Loucy (cell line): ENCODE data around the gene MBD5.

ENCODE experiments used
- H2AFZ ChIP-seq: fragments of 200-600 bp; sonication (generic); 2 replicates; pipeline ENCODE4 v1.6.0; 2016; ENCODE audit warnings: antibody characterized with exemption, mild to moderate bottlenecking, low read length, moderate library complexity
- H3F3A ChIP-seq: fragments of 200-600 bp; 2 replicates; pipeline ENCODE4 v1.6.0; 2016; ENCODE audit warnings: antibody characterized with exemption, low read depth, mild to moderate bottlenecking
- H3K27me3 ChIP-seq: fragments of 200-600 bp; sonication (generic); 2 replicates; pipeline ENCODE4 v1.6.1; 2014; ENCODE audit warnings: low read length, mild to moderate bottlenecking; ENCODE audit not compliant: insufficient read depth, poor library complexity, severe bottlenecking
- H3K36me3 ChIP-seq: fragments of 200-600 bp; sonication (generic); 2 replicates; pipeline ENCODE4 v1.6.1; 2016; ENCODE audit warnings: low read length; ENCODE audit not compliant: insufficient read depth
- H3K4me1 ChIP-seq: fragments of 200-600 bp; sonication (generic); 2 replicates; pipeline ENCODE4 v1.5.1; 2014; ENCODE audit warnings: low read length, mild to moderate bottlenecking; ENCODE audit not compliant: insufficient read depth, poor library complexity, severe bottlenecking
- H3K4me2 ChIP-seq: fragments of 200-600 bp; sonication (generic); 2 replicates; pipeline ENCODE4 v1.6.0; 2014; ENCODE audit warnings: antibody characterized with exemption, low read length, low read depth, mild to moderate bottlenecking; ENCODE audit not compliant: poor library complexity, severe bottlenecking
- H3K4me3 ChIP-seq: fragments of 200-600 bp; sonication (generic); 2 replicates; pipeline ENCODE4 v1.5.1; 2014; ENCODE audit warnings: low read length, mild to moderate bottlenecking, mixed read lengths; ENCODE audit not compliant: poor library complexity, severe bottlenecking
- H3K79me2 ChIP-seq: fragments of 200-600 bp; sonication (generic); 2 replicates; pipeline ENCODE4 v1.6.1; 2014; ENCODE audit warnings: low read length; ENCODE audit not compliant: insufficient read depth
- H3K9ac ChIP-seq: fragments of 200-600 bp; sonication (generic); 2 replicates; pipeline ENCODE4 v1.6.0; 2014; ENCODE audit warnings: mild to moderate bottlenecking, low read depth, low read length, moderate library complexity; ENCODE audit not compliant: poor library complexity, severe bottlenecking
- H3K9me2 ChIP-seq: fragments of 200-600 bp; sonication (generic); replicated peaks from 2 replicates; pipeline ENCODE4 v1.6.1; 2016; ENCODE audit warnings: low read depth, low read length, mixed read lengths
- H3K9me3 ChIP-seq: fragments of 200-600 bp; sonication (generic); 2 replicates; pipeline ENCODE4 v1.6.1; 2014; ENCODE audit warnings: mild to moderate bottlenecking, antibody characterized with exemption, low read length, low read depth; ENCODE audit not compliant: insufficient read depth
- H4K20me1 ChIP-seq: fragments of 200-600 bp; sonication (generic); 2 replicates; pipeline ENCODE4 v1.6.0; 2014; ENCODE audit warnings: antibody characterized with exemption, low read length, mild to moderate bottlenecking; ENCODE audit not compliant: insufficient read depth, poor library complexity, severe bottlenecking
- EZH2phosphoT487 ChIP-seq: fragments of 200-600 bp; IDR thresholded peaks from 2 replicates; pipeline ENCODE4 v1.6.1; 2018; ENCODE audit warnings: antibody characterized with exemption, mild to moderate bottlenecking, moderate library complexity, borderline replicate concordance
- TF ChIP-seq, protein P1 (sequence below): fragments of 200-600 bp; sonication (generic); conservative IDR thresholded peaks from 2 replicates; pipeline ENCODE4 v1.5.1; 2014; ENCODE audit warnings: mild to moderate bottlenecking, antibody characterized with exemption, low read length

Gene MBD5

DNA sequence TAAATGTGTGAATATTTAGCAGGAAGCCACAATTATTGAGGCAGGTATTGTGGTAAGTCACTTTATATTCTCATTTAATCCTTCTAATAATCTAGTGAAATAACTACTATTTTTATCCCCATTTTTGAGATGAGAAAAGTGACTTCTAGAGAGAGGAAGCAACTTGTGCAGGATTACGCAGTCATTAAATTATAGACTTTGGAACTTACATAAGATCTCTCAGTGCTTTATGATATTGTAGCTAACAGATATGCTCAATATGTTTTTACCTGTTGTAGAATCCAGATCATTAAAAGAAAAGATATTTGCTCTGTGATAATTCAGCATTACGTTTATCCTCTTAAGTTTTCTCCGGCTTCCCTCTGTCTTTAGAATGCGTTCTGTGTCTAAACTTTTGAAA, 50.5 kb downstream of the MBD5 start:
- H3K4me3 ChIP-seq, result no peak overlapping the region
- no peak overlapping the region for H2AFZ ChIP-seq
- H4K20me1 ChIP-seq, result no peaks in the 10 kb centered on the region
- H3K9me3 ChIP-seq, result no peaks in the 10 kb centered on the region
- H3F3A ChIP-seq, result no peaks in the 10 kb centered on the region
- no peak for TF ChIP-seq EZH2phosphoT487
- TF ChIP-seq, protein P1, sequence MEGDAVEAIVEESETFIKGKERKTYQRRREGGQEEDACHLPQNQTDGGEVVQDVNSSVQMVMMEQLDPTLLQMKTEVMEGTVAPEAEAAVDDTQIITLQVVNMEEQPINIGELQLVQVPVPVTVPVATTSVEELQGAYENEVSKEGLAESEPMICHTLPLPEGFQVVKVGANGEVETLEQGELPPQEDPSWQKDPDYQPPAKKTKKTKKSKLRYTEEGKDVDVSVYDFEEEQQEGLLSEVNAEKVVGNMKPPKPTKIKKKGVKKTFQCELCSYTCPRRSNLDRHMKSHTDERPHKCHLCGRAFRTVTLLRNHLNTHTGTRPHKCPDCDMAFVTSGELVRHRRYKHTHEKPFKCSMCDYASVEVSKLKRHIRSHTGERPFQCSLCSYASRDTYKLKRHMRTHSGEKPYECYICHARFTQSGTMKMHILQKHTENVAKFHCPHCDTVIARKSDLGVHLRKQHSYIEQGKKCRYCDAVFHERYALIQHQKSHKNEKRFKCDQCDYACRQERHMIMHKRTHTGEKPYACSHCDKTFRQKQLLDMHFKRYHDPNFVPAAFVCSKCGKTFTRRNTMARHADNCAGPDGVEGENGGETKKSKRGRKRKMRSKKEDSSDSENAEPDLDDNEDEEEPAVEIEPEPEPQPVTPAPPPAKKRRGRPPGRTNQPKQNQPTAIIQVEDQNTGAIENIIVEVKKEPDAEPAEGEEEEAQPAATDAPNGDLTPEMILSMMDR, result no peak
- H3K27me3 ChIP-seq, result no peaks in the 10 kb centered on the region
- no peaks in the 10 kb centered on the region for H3K9me2 ChIP-seq
- no peaks in the 10 kb centered on the region for H3K4me1 ChIP-seq
- no peak overlapping the region for H3K9ac ChIP-seq
- H3K79me2 ChIP-seq, result no peaks in the 10 kb centered on the region
- H3K4me2 ChIP-seq, result no peak overlapping the region
- H3K36me3 ChIP-seq, result no peaks in the 10 kb centered on the region

DNA sequence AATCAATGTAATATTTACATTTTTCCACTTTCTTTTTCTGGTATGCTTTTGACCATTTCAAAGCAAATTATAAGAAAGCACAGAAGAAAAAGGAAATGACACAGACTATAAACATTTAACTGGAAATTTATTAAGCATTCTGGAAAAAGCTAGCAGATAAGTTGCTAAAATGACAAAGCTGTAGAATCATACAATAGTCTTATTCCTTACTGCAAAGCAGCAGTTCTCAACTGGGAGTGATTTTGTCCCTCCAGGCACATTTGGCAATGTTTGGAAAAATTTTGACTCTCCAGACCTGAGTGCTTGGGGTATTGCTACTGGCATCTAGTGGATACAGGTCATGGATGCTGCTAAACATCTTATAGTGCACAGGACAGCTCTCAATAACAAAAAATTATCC, 75.1 kb downstream of the MBD5 start:
- TF ChIP-seq, protein P1, result no peak
- no peak for TF ChIP-seq EZH2phosphoT487
- no peaks in the 10 kb centered on the region for H3K36me3 ChIP-seq
- H3F3A ChIP-seq, result no peaks in the 10 kb centered on the region
- no peak overlapping the region for H3K9ac ChIP-seq
- H3K4me1 ChIP-seq, result peaks cover 5% of the 10 kb centered on the region
- H2AFZ ChIP-seq, result no peak overlapping the region
- H3K9me2 ChIP-seq, result no peaks in the 10 kb centered on the region
- no peaks in the 10 kb centered on the region for H3K9me3 ChIP-seq
- no peaks in the 10 kb centered on the region for H3K27me3 ChIP-seq
- no peaks in the 10 kb centered on the region for H3K79me2 ChIP-seq
- no peaks in the 10 kb centered on the region for H4K20me1 ChIP-seq
- no peak overlapping the region for H3K4me3 ChIP-seq
- no peak overlapping the region for H3K4me2 ChIP-seq

GRCh38 chr2:148102641-148103040, 81.8 kb downstream of the MBD5 start:
- TF ChIP-seq, protein P1, result no peak
- no peak for TF ChIP-seq EZH2phosphoT487

More at GRCh38 chr2:148102641-148103040, 81.8 kb downstream of the MBD5 start:
- H3K9me3 ChIP-seq, result no peaks in the 10 kb centered on the region
- no peak overlapping the region for H3K4me3 ChIP-seq
- H3F3A ChIP-seq, result no peaks in the 10 kb centered on the region
- no peak overlapping the region for H2AFZ ChIP-seq
- H3K9ac ChIP-seq, result no peak overlapping the region
- no peaks in the 10 kb centered on the region for H3K4me1 ChIP-seq
- H3K79me2 ChIP-seq, result no peaks in the 10 kb centered on the region
- no peaks in the 10 kb centered on the region for H3K27me3 ChIP-seq
- no peaks in the 10 kb centered on the region for H3K36me3 ChIP-seq
- no peaks in the 10 kb centered on the region for H4K20me1 ChIP-seq
- no peak overlapping the region for H3K4me2 ChIP-seq
- H3K9me2 ChIP-seq, result no peaks in the 10 kb centered on the region
